ENCODE measurements around the gene RPRD2.

RPRD2 gene

GRCh38 chr1:150514260-150514659 is 150.3 kb downstream of the RPRD2 start:
- no peak for TF ChIP-seq CTCF (IDR thresholded peaks at IDR 0.05; ENCODE audit: control extremely low read depth, extremely low read depth, low read depth, missing control alignments)
- DNase-seq (ENCODE audit: extremely low spot score) = no peak
- ChIA-PET POLR2A (no interaction called here), CTCF (interaction anchor here (0.9 to 1.6 kb wide), 2 partner anchors 12 to 46 kb away, joined by 3 to 5 read pairs; no protein-coding TSS in a partner anchor)

- CTCF ChIA-PET = interaction anchor here (1.2 to 3.5 kb wide), 5 partner anchors 16 to 407 kb away, joined by 3 to 46 read pairs (median 23); partner anchors contain the start of gene CA14
- TF ChIP-seq CTCF (IDR thresholded peaks at IDR 0.05; ENCODE audit: control extremely low read depth, extremely low read depth, low read depth, missing control alignments) = no peak
- DNase-seq (ENCODE audit: extremely low spot score) = no peak
- POLR2A ChIA-PET = interaction anchor here (0.5 to 1.0 kb wide), 2 partner anchors 47 to 637 kb away, joined by 3 to 6 read pairs; no protein-coding TSS in a partner anchor
These were observed 151.0 kb downstream of the RPRD2 start for GRCh38 chr1:150514913-150515327.

GRCh38 chr1:150515328-150516049 is 151.5 kb downstream of the RPRD2 start, which contains the start of gene FALEC:
Gene FALEC (plus strand): TSS chr1:150515752.
- ChIA-PET POLR2A (interaction anchor here (0.5 to 1.1 kb wide), 4 partner anchors 24 to 636 kb away, joined by 3 to 6 read pairs (median 3); no protein-coding TSS in a partner anchor), CTCF (interaction anchor here (0.8 to 3.5 kb wide), 14 partner anchors 8 to 481 kb away, joined by 3 to 46 read pairs (median 3); partner anchors contain the start of genes CA14 and ECM1)
- DNase-seq (ENCODE audit: extremely low spot score) = peak; percentile 99
- TF ChIP-seq CTCF (IDR thresholded peaks at IDR 0.05; ENCODE audit: control extremely low read depth, extremely low read depth, low read depth, missing control alignments) = no peak

GRCh38 chr1:150516050-150516591 is 152.2 kb downstream of the RPRD2 start:
- CTCF ChIA-PET = interaction anchor here (0.8 to 3.5 kb wide), 14 partner anchors 8 to 480 kb away, joined by 3 to 46 read pairs (median 3); partner anchors contain the start of genes CA14 and ECM1
- no peak for DNase-seq (ENCODE audit: extremely low spot score)
- TF ChIP-seq CTCF (IDR thresholded peaks at IDR 0.05; ENCODE audit: control extremely low read depth, extremely low read depth, low read depth, missing control alignments) = no peak
- POLR2A ChIA-PET = interaction anchor here (1.0 to 1.1 kb wide), 3 partner anchors 25 to 63 kb away, joined by 3 read pairs; no protein-coding TSS in a partner anchor

- ChIA-PET POLR2A (interaction anchor here (1.0 to 1.1 kb wide), 2 partner anchors 25 to 62 kb away, joined by 3 read pairs; no protein-coding TSS in a partner anchor), CTCF (interaction anchor here (0.9 to 3.5 kb wide), 13 partner anchors 9 to 480 kb away, joined by 3 to 46 read pairs (median 3); partner anchors contain the start of genes CA14 and ECM1)
- peak; percentile 46 for DNase-seq (ENCODE audit: extremely low spot score)
- peak; percentile 45 for TF ChIP-seq CTCF (IDR thresholded peaks at IDR 0.05; ENCODE audit: control extremely low read depth, extremely low read depth, low read depth, missing control alignments)
These were observed 152.7 kb downstream of the RPRD2 start for GRCh38 chr1:150516616-150517015.

All from GM10248 (cell line).